ENCODE measurements around the gene IFI35.

GRCh38 chr17:43019418-43019817 is 12.8 kb downstream of the IFI35 start:
- TF ChIP-seq POLR2A (IDR thresholded peaks at IDR 0.05) (no peak), CTCF (IDR thresholded peaks at IDR 0.05) (no peak), EP300 (IDR thresholded peaks at IDR 0.05) (no peak)
